C1 segment of cervical spinal cord (tissue), 14 donors: ENCODE data around the gene VWA3A.
"Not testable (repeated sequence)": the region's sequence is repeated elsewhere in the genome, so short reads cannot be mapped to it uniquely, and the experiment has no call there.

Experiments used
- DNase-seq, 14 donors: peaks; one replicate each; lab custom pipeline; 2025; lab: John Stamatoyannopoulos, UW

VWA3A gene

GRCh38 chr16:22130528-22130927, 38.2 kb downstream of the VWA3A start:
- DNase-seq = no peak

DNA sequence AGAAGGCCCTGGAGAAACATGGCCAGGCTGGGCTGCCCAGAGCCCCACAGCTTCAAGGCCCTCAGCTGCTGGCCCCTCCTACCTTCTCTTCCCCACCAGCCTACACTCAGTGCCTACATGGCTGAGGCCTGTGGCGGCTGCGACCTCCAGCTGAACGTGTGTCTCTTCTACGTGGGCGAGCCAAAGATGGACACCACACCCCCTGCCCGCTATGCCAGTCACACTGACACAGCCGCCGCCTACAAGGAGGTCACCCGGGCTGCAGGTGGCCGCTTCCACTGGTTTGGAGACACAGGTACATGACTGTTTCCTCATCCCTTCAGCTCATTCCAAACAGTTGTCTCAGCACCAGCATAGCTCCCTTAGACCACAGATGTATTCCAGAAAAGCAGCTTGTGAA, 40.5 kb downstream of the VWA3A start:
- no peak for DNase-seq

DNA sequence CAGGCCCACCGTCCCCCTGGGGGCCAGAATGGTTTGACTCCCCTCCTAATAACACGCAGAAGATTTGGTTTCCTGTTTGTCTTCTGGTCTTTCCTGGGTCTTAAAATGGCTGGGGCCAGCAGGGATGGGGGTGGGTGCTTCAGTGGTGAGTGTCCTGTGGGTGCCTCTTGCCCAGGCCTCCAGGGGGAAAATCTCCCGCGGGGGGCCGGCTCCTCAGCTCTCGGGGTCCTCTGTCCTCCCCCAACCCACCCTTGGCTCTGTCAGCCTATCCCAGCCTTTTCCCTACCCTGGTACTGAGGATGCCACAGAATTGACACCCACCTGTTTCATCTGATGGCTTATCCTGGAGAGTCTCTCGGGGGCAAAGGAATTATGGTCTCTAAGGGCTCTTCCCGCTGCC, 46.1 kb downstream of the VWA3A start:
- no peak for DNase-seq

DNA sequence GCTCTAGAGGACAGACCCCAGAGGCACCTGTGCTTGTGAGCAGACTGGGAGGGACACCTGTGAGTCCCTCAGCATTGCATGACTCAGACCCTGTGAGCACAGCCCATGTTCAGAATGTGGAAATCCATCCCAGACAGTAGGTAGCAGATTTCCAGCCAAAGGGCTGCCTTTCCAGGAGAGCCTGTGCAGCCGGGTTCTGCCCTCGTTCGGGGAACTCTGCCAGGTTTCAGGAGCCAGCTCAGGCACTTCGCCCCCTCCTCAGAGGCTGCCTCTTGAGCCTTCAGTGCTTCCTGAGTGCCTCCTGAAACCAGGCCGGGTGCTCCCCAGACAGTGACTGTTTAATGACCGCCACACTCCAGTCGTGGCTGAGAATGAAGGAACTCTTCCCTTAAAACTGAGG, 46.7 kb downstream of the VWA3A start:
- no peak for DNase-seq

DNA sequence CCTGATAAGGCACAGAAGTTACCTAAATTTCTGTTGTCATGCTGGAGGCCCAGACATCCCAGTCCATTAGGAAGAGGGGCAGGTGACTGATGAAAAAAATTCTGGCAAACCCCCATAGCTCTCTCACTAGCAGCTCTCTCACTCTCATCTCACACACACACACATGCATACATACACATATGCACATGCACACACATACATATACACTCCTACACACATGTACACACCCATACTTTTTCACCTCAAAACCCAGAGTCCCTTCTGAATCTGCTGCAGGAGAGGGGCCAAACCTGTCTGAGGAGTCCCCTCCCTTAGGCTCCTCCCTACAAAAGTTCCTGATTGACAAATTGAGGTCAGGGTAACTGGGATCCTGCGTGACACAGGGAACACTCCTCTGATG, 47.4 kb downstream of the VWA3A start:
- DNase-seq = no peak

DNA sequence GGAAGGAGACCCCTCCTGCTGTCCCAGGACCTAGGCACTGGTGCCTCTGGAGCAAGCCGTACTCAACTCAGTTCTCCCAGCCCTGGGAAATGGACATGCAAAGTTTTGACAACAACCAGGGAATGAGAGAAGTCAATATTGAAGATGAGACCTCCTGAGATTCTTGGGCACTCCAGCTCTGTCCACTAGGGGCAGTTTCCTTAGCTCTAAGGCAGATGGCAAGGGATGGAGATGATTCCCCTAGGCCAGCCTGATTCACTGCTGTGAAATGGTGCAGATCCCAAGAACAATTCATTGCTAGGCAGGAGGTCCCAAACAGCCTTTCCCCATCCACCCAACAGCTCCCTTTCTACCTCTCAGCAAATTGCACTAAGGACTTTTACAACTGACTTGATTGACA, 49.4 kb downstream of the VWA3A start:
- no peak for DNase-seq

DNA sequence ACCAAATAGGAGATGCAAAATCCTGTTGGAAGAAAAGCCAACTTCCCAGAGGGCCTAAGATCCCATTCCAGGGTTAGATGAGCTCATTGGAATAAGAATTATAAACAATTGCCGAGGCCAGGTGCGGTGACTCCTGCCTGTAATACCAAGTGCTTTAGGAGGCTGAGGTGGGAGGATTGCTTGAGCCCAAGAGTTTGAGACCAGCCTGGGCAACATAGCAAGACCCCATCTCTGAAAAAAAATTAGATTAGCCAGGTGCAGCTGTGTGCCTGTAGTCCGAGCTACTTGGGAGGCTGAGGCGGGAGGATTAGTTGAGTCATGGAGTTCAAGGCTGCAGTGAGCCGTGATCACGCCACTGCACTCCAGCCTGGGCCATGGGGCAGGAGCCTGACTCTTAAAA, 52.2 kb downstream of the VWA3A start:
- no peak for DNase-seq

DNA sequence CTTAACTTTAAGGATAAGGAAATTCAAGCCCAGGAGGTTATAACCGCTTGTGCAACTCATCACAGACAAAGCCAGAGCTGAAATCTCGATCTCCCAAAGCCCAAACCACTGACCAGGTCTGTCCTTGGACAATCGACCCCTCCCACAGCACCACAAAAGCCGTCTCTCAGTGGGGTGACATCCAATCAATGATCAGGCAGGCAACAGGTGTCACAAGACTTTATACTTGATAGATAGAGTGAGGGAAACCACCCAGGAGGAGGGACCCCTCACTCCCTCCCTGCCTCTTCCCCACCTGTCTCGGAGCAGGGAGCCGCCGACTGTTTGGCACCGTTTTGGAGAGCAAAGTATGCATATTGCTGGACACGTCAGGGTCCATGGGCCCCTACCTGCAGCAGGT, 55.5 kb downstream of the VWA3A start:
- no peak for DNase-seq

DNA sequence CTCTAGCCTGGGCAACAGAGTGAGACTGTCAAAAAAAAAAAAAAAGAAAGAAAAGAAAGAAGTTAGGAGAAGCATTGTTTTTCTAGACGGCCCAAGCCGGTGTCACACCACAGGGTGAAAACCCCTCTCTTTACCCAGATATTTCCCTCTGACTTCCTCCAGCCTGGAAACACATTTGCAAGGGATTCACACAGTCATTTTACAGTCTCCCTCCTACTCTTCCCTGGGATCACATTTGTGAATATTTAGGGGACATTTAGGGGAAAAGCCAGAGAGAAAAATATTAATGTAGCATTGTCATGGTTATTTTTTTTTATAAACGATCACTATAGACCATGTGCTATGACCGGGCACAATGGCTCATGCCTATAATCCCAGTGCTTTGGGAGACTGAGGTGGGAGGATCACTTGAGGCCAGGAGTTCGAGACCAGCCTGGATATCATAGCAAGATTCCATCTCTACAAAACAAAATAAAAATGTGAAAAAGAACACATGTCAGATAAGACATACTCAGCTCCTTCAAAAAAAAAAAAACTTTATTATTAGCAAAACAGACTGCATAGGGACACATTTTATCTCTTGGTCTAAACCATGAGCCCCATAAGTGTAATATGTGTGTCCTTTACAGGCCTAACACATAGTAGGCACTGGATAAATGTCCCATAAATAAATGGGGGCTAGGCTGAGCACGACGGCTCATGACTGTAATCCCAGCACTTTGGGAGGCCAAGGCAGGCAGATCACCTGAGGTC, 59.1 kb downstream of the VWA3A start:
- no peak for DNase-seq

GRCh38 chr16:22152316-22152715, 60.0 kb downstream of the VWA3A start:
- no peak for DNase-seq

GRCh38 chr16:22153078-22153477, 60.7 kb downstream of the VWA3A start:
- DNase-seq = not testable (repeated sequence)

GRCh38 chr16:22161401-22161800, 69.1 kb downstream of the VWA3A start:
- DNase-seq = no peak

DNA sequence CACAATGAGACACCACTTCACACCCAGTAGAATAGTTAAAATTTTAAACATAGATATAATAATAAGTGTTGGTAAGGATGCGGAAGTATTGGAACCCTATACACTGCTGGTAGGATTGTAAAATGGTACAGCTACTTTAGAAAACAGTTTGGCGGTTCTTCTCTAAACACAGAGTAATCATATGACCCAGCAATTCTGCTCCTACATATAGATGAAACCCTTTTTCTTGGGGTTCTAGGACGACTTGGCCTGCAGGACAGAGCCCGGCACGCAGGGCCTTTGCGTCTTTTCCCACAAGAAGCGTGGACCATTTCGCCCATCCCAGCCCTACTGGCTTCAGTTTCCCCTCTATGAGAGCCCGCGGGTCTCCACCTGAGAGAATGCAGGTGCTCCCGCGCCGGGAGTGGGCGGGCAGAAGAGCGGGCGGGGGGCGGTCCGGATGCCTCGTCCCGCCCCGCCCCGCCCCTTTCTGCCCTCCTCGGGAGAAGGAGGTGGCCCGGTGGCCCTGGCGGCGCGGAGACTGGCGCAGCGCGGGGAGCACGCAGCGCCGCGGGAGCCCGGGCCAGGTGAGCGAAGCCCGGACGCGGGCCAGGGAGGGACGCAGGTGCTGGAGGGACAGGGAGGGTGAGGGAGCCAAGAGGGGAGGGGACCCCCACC, 69.8 kb downstream of the VWA3A start, which contains the start of gene SDR42E2:
Gene SDR42E2, plus strand, starts transcription at position 508 of the 657 bp plus-strand sequence. CDS start 3,077 bp downstream, outside the sequence.
- DNase-seq = no peak

GRCh38 chr16:22162656-22163009, 70.3 kb downstream of the VWA3A start:
- DNase-seq = no peak

DNA sequence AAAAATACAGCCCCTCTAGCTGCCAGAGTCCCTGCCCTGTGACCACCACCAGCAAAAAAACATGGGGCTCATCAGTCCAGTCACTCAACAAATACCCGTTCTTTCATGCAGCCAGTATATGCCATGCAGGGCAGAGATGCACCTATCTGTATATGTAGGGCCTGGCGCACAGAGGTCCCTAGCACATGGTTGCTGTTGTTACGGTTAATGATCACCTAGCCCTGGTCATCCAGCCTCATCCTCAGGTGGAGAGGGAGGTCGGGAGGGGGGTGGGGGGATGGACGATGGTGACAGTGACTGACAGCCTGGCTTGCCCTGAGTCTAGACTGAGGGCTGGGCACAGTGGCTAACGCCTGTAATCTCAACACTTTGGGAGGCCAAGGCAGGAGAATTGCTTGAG, 71.5 kb downstream of the VWA3A start:
- DNase-seq = no peak

DNA sequence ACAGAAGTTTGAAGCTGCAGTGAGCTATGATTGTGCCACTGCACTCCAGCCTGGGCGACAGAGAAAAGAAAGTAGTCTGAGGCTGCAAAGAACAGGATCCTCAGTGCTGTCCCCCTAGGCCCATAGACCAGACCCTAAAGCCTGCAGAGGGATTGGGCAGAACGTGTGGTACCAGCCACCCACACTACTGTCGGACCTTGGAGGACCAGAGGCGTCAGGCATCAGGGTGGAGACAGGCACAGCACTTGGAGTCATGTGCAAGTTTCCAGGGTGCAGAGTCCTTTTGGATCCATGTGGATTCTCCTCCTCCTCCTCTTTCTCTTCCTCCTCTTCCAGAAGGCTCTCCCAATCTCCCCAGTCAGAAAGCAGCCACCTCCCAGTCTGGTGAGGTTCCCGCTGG, 72.1 kb downstream of the VWA3A start:
- no peak for DNase-seq

GRCh38 chr16:22165508-22166285, 73.4 kb downstream of the VWA3A start:
- DNase-seq = no peak

DNA sequence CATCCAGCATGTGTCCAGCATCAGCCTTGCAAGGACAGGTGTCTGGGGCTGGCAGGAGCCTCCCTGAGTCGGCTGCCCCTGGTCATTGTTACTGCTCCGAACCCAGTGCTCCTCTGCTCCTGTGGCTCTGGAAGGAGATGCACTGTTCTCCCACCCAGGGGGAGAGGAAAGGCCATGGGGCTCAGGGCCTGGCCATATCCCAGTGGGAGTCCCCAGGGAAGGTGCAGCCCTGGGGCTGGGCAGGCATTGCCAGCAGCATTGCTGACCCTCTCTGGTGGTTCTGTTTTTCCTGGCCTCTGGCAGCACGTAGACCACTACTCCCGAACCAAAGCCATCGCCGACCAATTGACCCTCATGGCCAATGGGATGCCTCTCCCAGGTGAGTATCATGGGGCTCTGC, 79.6 kb downstream of the VWA3A start:
- no peak for DNase-seq

DNA sequence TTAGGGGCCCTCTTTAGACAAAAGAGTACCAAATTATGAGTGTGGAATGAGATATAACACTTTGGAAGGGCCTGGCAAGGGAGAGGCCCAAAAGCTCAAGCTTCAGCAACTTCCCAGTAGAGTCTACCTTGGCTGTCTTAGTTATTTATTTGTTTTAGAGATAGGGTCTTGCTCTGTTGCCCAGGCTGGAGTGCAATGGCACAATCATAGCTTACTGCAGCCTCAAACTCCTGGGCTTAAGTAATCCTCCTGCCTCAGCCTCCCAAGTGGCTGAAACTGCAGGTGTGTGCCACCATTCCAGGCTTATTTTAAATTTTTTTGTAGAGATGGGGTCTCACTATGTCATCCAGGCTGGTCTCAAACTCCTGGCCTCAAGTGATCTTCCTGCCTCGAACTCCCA, 80.3 kb downstream of the VWA3A start:
- not testable (repeated sequence) for DNase-seq

- no peak for DNase-seq
Observed at GRCh38 chr16:22174642-22175041, 82.3 kb downstream of the VWA3A start.

GRCh38 chr16:22177968-22178930, 85.9 kb downstream of the VWA3A start:
- DNase-seq = no peak
